ENCODE measurements around the gene RPL35. TPM values are rescaled to one million over a fixed set of nuclear protein-coding genes. Genes with fewer than 3 reads are reported as not detected.

RPL35 gene
- total and polyA plus RNA-seq, 3 donors from 2014 or later = 902 to 1,286 (median 1,119) TPM

GRCh38 chr9:124828489-124829333 lies 33.0 kb downstream of the RPL35 start:
- Histone ChIP-seq H3K4me3 (no peak overlapping the region), H3K9me3 (no peaks in the 10 kb centered on the region), H3K36me3 (ENCODE audit: low read depth, missing control alignments) (no peaks in the 10 kb centered on the region), H3K27me3 (no peaks in the 10 kb centered on the region), H3K4me1 (peaks cover 17% of the 10 kb centered on the region), H3K27ac (no peak overlapping the region)
- no peak for TF ChIP-seq POLR2A (IDR thresholded peaks at IDR 0.05)
- TF ChIP-seq, protein P1, sequence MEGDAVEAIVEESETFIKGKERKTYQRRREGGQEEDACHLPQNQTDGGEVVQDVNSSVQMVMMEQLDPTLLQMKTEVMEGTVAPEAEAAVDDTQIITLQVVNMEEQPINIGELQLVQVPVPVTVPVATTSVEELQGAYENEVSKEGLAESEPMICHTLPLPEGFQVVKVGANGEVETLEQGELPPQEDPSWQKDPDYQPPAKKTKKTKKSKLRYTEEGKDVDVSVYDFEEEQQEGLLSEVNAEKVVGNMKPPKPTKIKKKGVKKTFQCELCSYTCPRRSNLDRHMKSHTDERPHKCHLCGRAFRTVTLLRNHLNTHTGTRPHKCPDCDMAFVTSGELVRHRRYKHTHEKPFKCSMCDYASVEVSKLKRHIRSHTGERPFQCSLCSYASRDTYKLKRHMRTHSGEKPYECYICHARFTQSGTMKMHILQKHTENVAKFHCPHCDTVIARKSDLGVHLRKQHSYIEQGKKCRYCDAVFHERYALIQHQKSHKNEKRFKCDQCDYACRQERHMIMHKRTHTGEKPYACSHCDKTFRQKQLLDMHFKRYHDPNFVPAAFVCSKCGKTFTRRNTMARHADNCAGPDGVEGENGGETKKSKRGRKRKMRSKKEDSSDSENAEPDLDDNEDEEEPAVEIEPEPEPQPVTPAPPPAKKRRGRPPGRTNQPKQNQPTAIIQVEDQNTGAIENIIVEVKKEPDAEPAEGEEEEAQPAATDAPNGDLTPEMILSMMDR (IDR thresholded peaks at IDR 0.05) = no peak
- WGBS, 2 donors = 49 to 63% methylated on average over 2 of the region's 2 CpGs
- DNase-seq = no peak
- intact Hi-C loops (cut with DNase I; ENCODE audit: low total_unique reads) = no loop called here

GRCh38 chr9:124820698-124821623 lies 40.8 kb downstream of the RPL35 start:
- H3K9me3 ChIP-seq = no peaks in the 10 kb centered on the region
- intact Hi-C loops (cut with DNase I; ENCODE audit: low total_unique reads) = no loop called here
- H3K27me3 ChIP-seq = no peaks in the 10 kb centered on the region
- H3K27ac ChIP-seq = no peak overlapping the region
- DNase-seq = no peak
- 65 to 75% methylated on average over 7 to 12 of the region's 12 CpGs for WGBS, 2 donors
- H3K4me3 ChIP-seq = no peak overlapping the region
- no peaks in the 10 kb centered on the region for H3K36me3 ChIP-seq (ENCODE audit: low read depth, missing control alignments)
- no peaks in the 10 kb centered on the region for H3K4me1 ChIP-seq
- no peak for TF ChIP-seq POLR2A (IDR thresholded peaks at IDR 0.05)
- TF ChIP-seq, protein P1 (IDR thresholded peaks at IDR 0.05) = no peak

GRCh38 chr9:124818431-124819281 lies 43.1 kb downstream of the RPL35 start:
- WGBS, 2 donors = 69 to 75% methylated on average over 9 to 18 of the region's 18 CpGs
- no peak for DNase-seq
- TF ChIP-seq POLR2A (IDR thresholded peaks at IDR 0.05) = no peak
- TF ChIP-seq, protein P1 (IDR thresholded peaks at IDR 0.05) = no peak
- no peak overlapping the region for H3K27ac ChIP-seq
- H3K4me3 ChIP-seq = no peak overlapping the region
- no peaks in the 10 kb centered on the region for H3K4me1 ChIP-seq
- no peaks in the 10 kb centered on the region for H3K27me3 ChIP-seq
- no peaks in the 10 kb centered on the region for H3K36me3 ChIP-seq (ENCODE audit: low read depth, missing control alignments)
- H3K9me3 ChIP-seq = no peaks in the 10 kb centered on the region
- intact Hi-C loops (cut with DNase I; ENCODE audit: low total_unique reads) = no loop called here

DNA sequence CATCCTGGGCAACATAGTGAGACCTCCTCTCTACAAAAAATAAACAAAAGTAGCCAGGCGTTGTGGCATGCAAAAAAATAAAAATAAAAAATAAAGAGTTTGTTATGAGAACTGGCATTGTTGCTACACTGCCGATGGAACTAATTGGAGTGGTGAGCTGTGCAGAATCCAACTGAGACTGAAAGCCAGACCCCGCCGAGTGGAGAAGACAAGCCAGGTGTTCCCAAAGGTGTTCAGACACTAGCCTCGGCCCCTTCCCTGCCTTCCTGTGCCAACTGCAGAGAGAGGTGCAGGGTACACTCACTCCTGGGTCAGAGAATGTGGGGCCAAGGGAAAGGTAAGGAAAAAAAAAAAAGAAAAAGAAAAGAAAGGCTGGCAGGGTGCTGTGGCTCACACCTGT lies 46.2 kb downstream of the RPL35 start:
- 92% methylated on average over 5 of the region's 5 CpGs for whole genome bisulfite sequencing, 2 donors
- Histone ChIP-seq H3K4me1 (no peaks in the 10 kb centered on the region), H3K4me3 (no peak overlapping the region), H3K9me3 (no peaks in the 10 kb centered on the region), H3K36me3 (ENCODE audit: low read depth, missing control alignments) (no peaks in the 10 kb centered on the region), H3K27me3 (no peaks in the 10 kb centered on the region), H3K27ac (no peak overlapping the region)
- intact Hi-C loops (cut with DNase I; ENCODE audit: low total_unique reads) = no loop called here
- TF ChIP-seq, protein P1 (IDR thresholded peaks at IDR 0.05) = no peak
- TF ChIP-seq POLR2A (IDR thresholded peaks at IDR 0.05) = no peak
- DNase-seq = no peak

Data from testis (tissue), 3 donors.